Pancreas (tissue), 10 donors: ENCODE results near the gene FNIP1. TPM values are rescaled to one million over a fixed set of nuclear protein-coding genes. Genes with fewer than 3 reads are reported as not detected.
"Not testable (repeated sequence)": the region's sequence is repeated elsewhere in the genome, so short reads cannot be mapped to it uniquely, and the experiment has no call there.

Source experiments
- ATAC-seq, 4 donors: fragments of 200-7000 bp; cut with Tn5 transposase; one replicate each; pipeline versions ENCODE4 v1.8.0 to v1.9.1; 2020; ENCODE audit warnings: mild to moderate bottlenecking in 4 of 4, moderate library complexity in 4 of 4
- DNase-seq, 6 donors: peaks; one replicate each; pipeline ENCODE4 v3.0.0-alpha.2; 2020
- FAIRE-seq: peaks from 2 replicates; lab custom pipeline; 2012; peaks lifted over from hg19 to GRCh38; lab: Jason Lieb, UNC
- H3K27ac ChIP-seq, 4 donors: fragments of 200-600 bp; sonication (generic); 1 replicate in 3 of 4; 2 replicates in 1 of 4; pipeline versions ENCODE4 v1.5.0 to v1.8.0; 2020
- H3K27me3 ChIP-seq, 4 donors: fragments of 200-600 bp; one replicate each; pipeline ENCODE4 v1.8.0; 2021
- H3K36me3 ChIP-seq, 3 donors: fragments of 200-600 bp; sonication (generic) in 1 of 3; one replicate each; pipeline versions ENCODE4 v1.5.0 to v1.8.0; 2020 to 2021
- H3K4me1 ChIP-seq, 3 donors: fragments of 200-600 bp; one replicate each; pipeline ENCODE4 v1.8.0; 2021
- H3K4me3 ChIP-seq, 4 donors: fragments of 200-600 bp; sonication (generic) in 2 of 4; one replicate each; pipeline versions ENCODE4 v1.5.0 to v1.8.0; 2020 to 2021
- H3K9me3 ChIP-seq, 4 donors: fragments of 200-600 bp; one replicate each; pipeline ENCODE4 v1.8.0; 2021
- WGBS, 2 donors: extraction: QIAGEN DNeasy Blood & Tissue Kit; methylation state at CpG; one replicate each; pipeline ENCODE4 v1.1.7; 2013; 5-methylcytosine and 5-hydroxymethylcytosine counted together
- intact Hi-C, 3 donors: fragments of 100-400 bp; cut with DNase I; formaldehyde crosslinking; loops; one replicate each; pipeline versions ENCODE4 v1.11.1 to v1.14.2; 2022
- polyA plus RNA-seq, 2 donors: library from polyadenylated mRNA; stranded (reverse); fragments of 200-250 nt; gene quantifications; one replicate each; pipeline ENCODE4 v1.2.3, GENCODE V29; 2013
- total RNA-seq, 6 donors: library from RNA; stranded (reverse); fragmentation: NEBNext Ultra II Directional in 4 of 6; extraction: Animal tissue kit (Norgen Biotek cat#: 25700) in 4 of 6; gene quantifications; one replicate each; pipeline versions ENCODE4 v1.2.1 to v1.2.4, GENCODE V29; 2021 to 2023
- TF ChIP-seq, protein P1 (sequence below), 4 donors: fragments of 200-600 bp; sonication (generic) in 3 of 4; IDR thresholded peaks; one replicate each; pipeline versions ENCODE4 v1.5.0 to v1.8.0; 2021; ENCODE audit warnings: antibody characterized with exemption in 4 of 4
- donor health status: healthy with polysubstance abuse.
- donor health status: DM: no; HTN: no; CAD: no; lungs with moderate emphysema.
- donor health status: DM: no; HTN: no; CAD: no.
- donor health status: control.
- donor health status: control.
- donor health status: Bipolar disorder and iron deficiency.
- donor health status: DM: yes; HTN: yes; CAD: no.
- donor health status: DM: no; HTN: no; CAD: no.
- donor health status: DM: no; HTN: no; CAD: no.
- donor health status: DM: yes; HTN: yes; CAD: no.

The FNIP1 gene
- total and polyA plus RNA-seq, 8 donors, result 2.7 to 20.9 (median 12.0) TPM

- ATAC-seq (no peak), FAIRE-seq (no peak)
- TF ChIP-seq, protein P1, sequence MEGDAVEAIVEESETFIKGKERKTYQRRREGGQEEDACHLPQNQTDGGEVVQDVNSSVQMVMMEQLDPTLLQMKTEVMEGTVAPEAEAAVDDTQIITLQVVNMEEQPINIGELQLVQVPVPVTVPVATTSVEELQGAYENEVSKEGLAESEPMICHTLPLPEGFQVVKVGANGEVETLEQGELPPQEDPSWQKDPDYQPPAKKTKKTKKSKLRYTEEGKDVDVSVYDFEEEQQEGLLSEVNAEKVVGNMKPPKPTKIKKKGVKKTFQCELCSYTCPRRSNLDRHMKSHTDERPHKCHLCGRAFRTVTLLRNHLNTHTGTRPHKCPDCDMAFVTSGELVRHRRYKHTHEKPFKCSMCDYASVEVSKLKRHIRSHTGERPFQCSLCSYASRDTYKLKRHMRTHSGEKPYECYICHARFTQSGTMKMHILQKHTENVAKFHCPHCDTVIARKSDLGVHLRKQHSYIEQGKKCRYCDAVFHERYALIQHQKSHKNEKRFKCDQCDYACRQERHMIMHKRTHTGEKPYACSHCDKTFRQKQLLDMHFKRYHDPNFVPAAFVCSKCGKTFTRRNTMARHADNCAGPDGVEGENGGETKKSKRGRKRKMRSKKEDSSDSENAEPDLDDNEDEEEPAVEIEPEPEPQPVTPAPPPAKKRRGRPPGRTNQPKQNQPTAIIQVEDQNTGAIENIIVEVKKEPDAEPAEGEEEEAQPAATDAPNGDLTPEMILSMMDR (IDR thresholded peaks at IDR 0.05), result no peak
Measured at GRCh38 chr5:131595088-131596033, 201.5 kb downstream of the FNIP1 start.

GRCh38 chr5:131593921-131594320, 202.9 kb downstream of the FNIP1 start:
- DNase-seq (no peak), ATAC-seq (no peak), FAIRE-seq (no peak)
- no peak overlapping the region for H3K27ac ChIP-seq
- 94 to 98% methylated on average over 2 of the region's 2 CpGs for WGBS, 2 donors
- H3K36me3 ChIP-seq, result no peaks in the 10 kb centered on the region
- H3K4me3 ChIP-seq, result no peak overlapping the region
- no peaks in the 10 kb centered on the region for H3K27me3 ChIP-seq
- no peaks in the 10 kb centered on the region for H3K4me1 ChIP-seq
- no peaks in the 10 kb centered on the region for H3K9me3 ChIP-seq
- TF ChIP-seq, protein P1 (IDR thresholded peaks at IDR 0.05), result no peak
- intact Hi-C loops, result no loop called here

More at GRCh38 chr5:131595088-131596033, 201.5 kb downstream of the FNIP1 start:
- intact Hi-C loops, result no loop called here
- WGBS, 2 donors, result 94 to 97% methylated on average over 8 of the region's 8 CpGs
- H3K4me3 ChIP-seq, result no peak overlapping the region
- no peaks in the 10 kb centered on the region for H3K9me3 ChIP-seq
- no peaks in the 10 kb centered on the region for H3K36me3 ChIP-seq
- no peaks in the 10 kb centered on the region for H3K4me1 ChIP-seq
- no peaks in the 10 kb centered on the region for H3K27me3 ChIP-seq
- DNase-seq, result no peak
- no peak overlapping the region for H3K27ac ChIP-seq

DNA sequence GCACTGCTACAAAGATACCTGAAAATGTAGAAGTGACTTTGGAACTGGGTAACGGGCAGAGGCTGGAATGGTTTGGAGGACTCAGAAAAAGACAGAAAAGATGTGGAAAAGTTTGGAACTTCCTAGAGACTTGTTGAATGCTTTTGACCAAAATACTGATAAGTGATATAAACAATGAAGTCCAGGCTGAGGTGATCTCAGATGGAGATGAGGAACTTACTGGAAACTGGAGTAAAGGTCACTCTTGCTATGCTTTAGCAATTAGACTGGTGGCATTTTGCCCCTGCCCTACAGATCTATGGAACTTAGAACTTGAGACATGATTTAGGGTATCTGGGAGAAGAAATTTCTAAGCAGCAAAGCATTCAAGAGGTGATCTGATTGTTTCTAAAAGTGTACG, 203.4 kb downstream of the FNIP1 start:
- H3K9me3 ChIP-seq, H3K27ac ChIP-seq, ATAC-seq, FAIRE-seq, DNase-seq, H3K27me3 ChIP-seq, intact Hi-C loops, H3K36me3 ChIP-seq, H3K4me1 ChIP-seq, H3K4me3 ChIP-seq: not testable (repeated sequence)
- WGBS, 2 donors, result 84% methylated on average over 2 of the region's 2 CpGs

Other genes starting within 250 kb of the FNIP1 start
- 10 to 100 TPM in 1 of 6 donors, 1 to 10 TPM in 5; 5.3 to 13.2 (median 7.2) TPM for gene RAPGEF6, start 161.8 kb downstream of the FNIP1 start, total RNA-seq
- gene RAPGEF6, start 161.8 kb downstream of the FNIP1 start, polyA plus RNA-seq, result 1 to 10 TPM; 1.7 to 2.7 TPM
- 1 to 10 TPM in 1 of 6 donors, not detected in 5; 1.2 TPM for gene MEIKIN, start 148.6 kb upstream of the FNIP1 start, total RNA-seq
- gene MEIKIN, start 148.6 kb upstream of the FNIP1 start, polyA plus RNA-seq, result not detected
- gene ACSL6, start 214.6 kb upstream of the FNIP1 start, total RNA-seq, result 1 to 10 TPM in 4 of 6 donors, under 1 TPM in 2; 0.83 to 3.3 (median 1.1) TPM
- gene ACSL6, start 214.6 kb upstream of the FNIP1 start, polyA plus RNA-seq, result 1 to 10 TPM in 1 of 2 donors, under 1 TPM in 1; 0.99 to 2.0 TPM